ENCODE results near the gene ARHGAP32. TPM values are rescaled to one million over a fixed set of nuclear protein-coding genes. Genes with fewer than 3 reads are reported as not detected.

ARHGAP32 gene
- total RNA-seq, 1 donor from 2014 or later, result 7.1 TPM

- Mint-ChIP-seq H3K36me3 (ENCODE audit: low read depth) (no peaks in the 10 kb centered on the region), H3K4me1 (no peaks in the 10 kb centered on the region), H3K27me3 (no peaks in the 10 kb centered on the region), H3K27ac (no peak overlapping the region), H3K9me3 (no peaks in the 10 kb centered on the region), H3K4me3 (no peak overlapping the region)
- intact Hi-C loops (cut with micrococcal nuclease), result no loop called here
- no peak for DNase-seq
These were observed 129.0 kb downstream of the ARHGAP32 start for GRCh38 chr11:129063118-129063517.

- H3K4me3 Mint-ChIP-seq, result no peak overlapping the region
- intact Hi-C loops (cut with micrococcal nuclease), result no loop called here
- H3K36me3 Mint-ChIP-seq (ENCODE audit: low read depth), result no peaks in the 10 kb centered on the region
- no peaks in the 10 kb centered on the region for H3K9me3 Mint-ChIP-seq
- no peak overlapping the region for H3K27ac Mint-ChIP-seq
- no peaks in the 10 kb centered on the region for H3K4me1 Mint-ChIP-seq
- H3K27me3 Mint-ChIP-seq, result no peaks in the 10 kb centered on the region
- DNase-seq, result no peak
These were observed 130.5 kb downstream of the ARHGAP32 start for GRCh38 chr11:129061492-129062230.

GRCh38 chr11:129056916-129057315 lies 135.2 kb downstream of the ARHGAP32 start:
- no peaks in the 10 kb centered on the region for H3K9me3 Mint-ChIP-seq
- no peaks in the 10 kb centered on the region for H3K27me3 Mint-ChIP-seq
- H3K4me1 Mint-ChIP-seq, result no peaks in the 10 kb centered on the region
- H3K27ac Mint-ChIP-seq, result no peak overlapping the region
- H3K4me3 Mint-ChIP-seq, result no peak overlapping the region
- intact Hi-C loops (cut with micrococcal nuclease), result loop anchor here (10.0 kb wide), 1 partner anchor 152 kb away; no protein-coding TSS in a partner anchor
- no peaks in the 10 kb centered on the region for H3K36me3 Mint-ChIP-seq (ENCODE audit: low read depth)
- DNase-seq, result no peak

GRCh38 chr11:129055196-129055595 lies 136.9 kb downstream of the ARHGAP32 start:
- H3K27ac Mint-ChIP-seq, result no peak overlapping the region
- intact Hi-C loops (cut with micrococcal nuclease), result loop anchor here (10.0 kb wide), 1 partner anchor 150 kb away; no protein-coding TSS in a partner anchor
- no peak overlapping the region for H3K4me3 Mint-ChIP-seq
- H3K4me1 Mint-ChIP-seq, result no peaks in the 10 kb centered on the region
- H3K27me3 Mint-ChIP-seq, result no peaks in the 10 kb centered on the region
- H3K9me3 Mint-ChIP-seq, result no peaks in the 10 kb centered on the region
- H3K36me3 Mint-ChIP-seq (ENCODE audit: low read depth), result no peaks in the 10 kb centered on the region
- no peak for DNase-seq

GRCh38 chr11:129048911-129049310 lies 143.2 kb downstream of the ARHGAP32 start:
- no peak overlapping the region for H3K27ac Mint-ChIP-seq
- no peak overlapping the region for H3K4me3 Mint-ChIP-seq
- intact Hi-C loops (cut with micrococcal nuclease), result no loop called here
- DNase-seq, result no peak
- no peaks in the 10 kb centered on the region for H3K27me3 Mint-ChIP-seq
- no peaks in the 10 kb centered on the region for H3K9me3 Mint-ChIP-seq
- H3K36me3 Mint-ChIP-seq (ENCODE audit: low read depth), result no peaks in the 10 kb centered on the region
- no peaks in the 10 kb centered on the region for H3K4me1 Mint-ChIP-seq

- intact Hi-C loops (cut with micrococcal nuclease), result no loop called here
- Mint-ChIP-seq H3K27me3 (peaks cover 2% of the 10 kb centered on the region), H3K27ac (no peak overlapping the region), H3K4me1 (no peaks in the 10 kb centered on the region), H3K4me3 (no peak overlapping the region), H3K9me3 (no peaks in the 10 kb centered on the region), H3K36me3 (ENCODE audit: low read depth) (no peaks in the 10 kb centered on the region)
- no peak for DNase-seq
These were observed 147.0 kb downstream of the ARHGAP32 start for GRCh38 chr11:129045150-129045549.

- no peaks in the 10 kb centered on the region for H3K4me1 Mint-ChIP-seq
- H3K9me3 Mint-ChIP-seq, result no peaks in the 10 kb centered on the region
- H3K27me3 Mint-ChIP-seq, result peaks cover 6% of the 10 kb centered on the region
- no peak for DNase-seq
- H3K4me3 Mint-ChIP-seq, result no peak overlapping the region
- H3K36me3 Mint-ChIP-seq (ENCODE audit: low read depth), result no peaks in the 10 kb centered on the region
- H3K27ac Mint-ChIP-seq, result no peak overlapping the region
- intact Hi-C loops (cut with micrococcal nuclease), result no loop called here
These were observed 149.6 kb downstream of the ARHGAP32 start for GRCh38 chr11:129042503-129042902.

GRCh38 chr11:129041611-129042018 lies 150.5 kb downstream of the ARHGAP32 start:
- Mint-ChIP-seq H3K36me3 (ENCODE audit: low read depth) (no peaks in the 10 kb centered on the region), H3K27me3 (peaks cover 6% of the 10 kb centered on the region), H3K27ac (no peak overlapping the region), H3K4me3 (no peak overlapping the region), H3K9me3 (no peaks in the 10 kb centered on the region), H3K4me1 (no peaks in the 10 kb centered on the region)
- DNase-seq, result no peak
- intact Hi-C loops (cut with micrococcal nuclease), result no loop called here

GRCh38 chr11:129040934-129041333 lies 151.2 kb downstream of the ARHGAP32 start:
- no peaks in the 10 kb centered on the region for H3K9me3 Mint-ChIP-seq
- intact Hi-C loops (cut with micrococcal nuclease), result no loop called here
- no peak overlapping the region for H3K27ac Mint-ChIP-seq

GRCh38 chr11:129035244-129035643 lies 156.9 kb downstream of the ARHGAP32 start:
- Mint-ChIP-seq H3K36me3 (ENCODE audit: low read depth) (no peaks in the 10 kb centered on the region), H3K4me1 (no peaks in the 10 kb centered on the region), H3K4me3 (no peak overlapping the region), H3K9me3 (no peaks in the 10 kb centered on the region), H3K27me3 (peaks cover 5% of the 10 kb centered on the region), H3K27ac (no peak overlapping the region)
- intact Hi-C loops (cut with micrococcal nuclease), result no loop called here
- no peak for DNase-seq

More at GRCh38 chr11:129040934-129041333, 151.2 kb downstream of the ARHGAP32 start:
- no peaks in the 10 kb centered on the region for H3K4me1 Mint-ChIP-seq
- no peaks in the 10 kb centered on the region for H3K36me3 Mint-ChIP-seq (ENCODE audit: low read depth)
- no peak overlapping the region for H3K4me3 Mint-ChIP-seq
- H3K27me3 Mint-ChIP-seq, result peaks cover 6% of the 10 kb centered on the region
- no peak for DNase-seq

- H3K36me3 Mint-ChIP-seq (ENCODE audit: low read depth), result no peaks in the 10 kb centered on the region
- no peak overlapping the region for H3K4me3 Mint-ChIP-seq
- no peak for DNase-seq
- H3K4me1 Mint-ChIP-seq, result no peaks in the 10 kb centered on the region
- no peak overlapping the region for H3K27ac Mint-ChIP-seq
- peaks cover under 1% of the 10 kb centered on the region for H3K27me3 Mint-ChIP-seq
- H3K9me3 Mint-ChIP-seq, result no peaks in the 10 kb centered on the region
- intact Hi-C loops (cut with micrococcal nuclease), result no loop called here
These were observed 158.1 kb downstream of the ARHGAP32 start for GRCh38 chr11:129034001-129034400.

- H3K4me3 Mint-ChIP-seq, result no peak overlapping the region
- no peaks in the 10 kb centered on the region for H3K36me3 Mint-ChIP-seq (ENCODE audit: low read depth)
- peak; percentile 67 for DNase-seq
- intact Hi-C loops (cut with micrococcal nuclease), result loop anchor here (5.0 kb wide), 1 partner anchor 57 kb away; no protein-coding TSS in a partner anchor
- no peak overlapping the region for H3K27ac Mint-ChIP-seq
- H3K9me3 Mint-ChIP-seq, result no peaks in the 10 kb centered on the region
- no peaks in the 10 kb centered on the region for H3K27me3 Mint-ChIP-seq
- H3K4me1 Mint-ChIP-seq, result peaks cover 6% of the 10 kb centered on the region
These were observed 168.0 kb downstream of the ARHGAP32 start for GRCh38 chr11:129023968-129024676.

GRCh38 chr11:129021295-129021694 lies 170.8 kb downstream of the ARHGAP32 start:
- DNase-seq, result no peak
- H3K4me3 Mint-ChIP-seq, result no peak overlapping the region
- no peak overlapping the region for H3K27ac Mint-ChIP-seq
- intact Hi-C loops (cut with micrococcal nuclease), result loop anchor here (5.0 kb wide), 1 partner anchor 54 kb away; no protein-coding TSS in a partner anchor
- H3K36me3 Mint-ChIP-seq (ENCODE audit: low read depth), result no peaks in the 10 kb centered on the region
- H3K4me1 Mint-ChIP-seq, result peaks cover 6% of the 10 kb centered on the region
- H3K27me3 Mint-ChIP-seq, result peaks cover 1% of the 10 kb centered on the region
- no peaks in the 10 kb centered on the region for H3K9me3 Mint-ChIP-seq

GRCh38 chr11:129018991-129019390 lies 173.1 kb downstream of the ARHGAP32 start:
- no peak overlapping the region for H3K27ac Mint-ChIP-seq
- intact Hi-C loops (cut with micrococcal nuclease), result no loop called here
- H3K36me3 Mint-ChIP-seq (ENCODE audit: low read depth), result no peaks in the 10 kb centered on the region
- H3K4me1 Mint-ChIP-seq, result peaks cover 5% of the 10 kb centered on the region
- DNase-seq, result no peak
- no peak overlapping the region for H3K4me3 Mint-ChIP-seq
- H3K9me3 Mint-ChIP-seq, result no peaks in the 10 kb centered on the region
- peaks cover 1% of the 10 kb centered on the region for H3K27me3 Mint-ChIP-seq

Measured in activated CD4-positive, alpha-beta T cell treated with anti-CD3 and anti-CD28 coated beads, Interleukin-2, amount 10 ng/mL, durations not matched to agents 24 days and 14 days (primary cell).